Esophagus squamous epithelium (tissue), 5 donors: ENCODE measurements around the gene UNC5B. TPM values are rescaled to one million over a fixed set of nuclear protein-coding genes. Genes with fewer than 3 reads are reported as not detected.

Experiments
- DNase-seq: peaks from one replicate; lab custom pipeline; 2025; lab: John Stamatoyannopoulos, UW
- H3K27ac ChIP-seq, 4 donors: fragments of 200-600 bp; sonication (generic); one replicate each; pipeline ENCODE4 v1.5.1; 2016 to 2019; ENCODE audit warnings: mild to moderate bottlenecking in 1 of 4
- H3K27me3 ChIP-seq, 4 donors: fragments of 200-600 bp; sonication (generic); 1 replicate in 3 of 4; 2 replicates in 1 of 4; pipeline versions ENCODE4 v1.5.1 to v1.6.0; 2017 to 2021; ENCODE audit warnings: antibody characterized with exemption in 1 of 4
- H3K36me3 ChIP-seq, 3 donors: fragments of 200-600 bp; sonication (generic); one replicate each; pipeline ENCODE4 v1.5.1; 2016 to 2019
- H3K4me1 ChIP-seq, 3 donors: fragments of 200-600 bp; sonication (generic); one replicate each; pipeline ENCODE4 v1.5.1; 2017 to 2019
- H3K4me3 ChIP-seq, 4 donors: fragments of 200-600 bp; sonication (generic); 1 replicate in 3 of 4; 2 replicates in 1 of 4; pipeline ENCODE4 v1.5.1; 2016 to 2019; ENCODE audit warnings: mild to moderate bottlenecking in 2 of 4, moderate library complexity in 1 of 4
- H3K9me3 ChIP-seq, 3 donors: fragments of 200-600 bp; sonication (generic); one replicate each; pipeline ENCODE4 v1.5.1; 2016 to 2019
- POLR2A ChIP-seq, 4 donors: fragments of 450-650 bp; IDR thresholded peaks; one replicate each; pipeline ENCODE4 v1.6.1; 2017; ENCODE audit warnings: antibody characterized with exemption in 4 of 4, mild to moderate bottlenecking in 4 of 4, moderate library complexity in 3 of 4
- WGBS, 2 donors: methylation state at CpG; one replicate each; pipeline ENCODE4 v1.1.5; 2018; 5-methylcytosine and 5-hydroxymethylcytosine counted together
- intact Hi-C: fragments of 100-400 bp; cut with DNase I; formaldehyde crosslinking; loops from one replicate; pipeline ENCODE4 v1.15.0; 2022
- total RNA-seq, 4 donors: library from RNA; depleted of rRNA; stranded (reverse); fragments of >200 nt; gene quantifications; one replicate each; pipeline ENCODE4 v1.1.0, GENCODE V29; 2016
- TF ChIP-seq, protein P1 (sequence below), 6 experiments: fragments of 450-650 bp in 4 of 6; fragments of 200-600 bp in 2 of 6; sonication (generic) in 2 of 6; IDR thresholded peaks; one replicate each; pipeline ENCODE4 v1.5.1; 2016 to 2019; ENCODE audit warnings: antibody characterized with exemption in 6 of 6, mild to moderate bottlenecking in 4 of 6, moderate library complexity in 4 of 6
- donor health status: DM: yes; HTN: yes; CAD: no.

UNC5B gene
- total RNA-seq, 4 donors from 2014 or later = 18.9 to 48.1 (median 28.4) TPM

DNA sequence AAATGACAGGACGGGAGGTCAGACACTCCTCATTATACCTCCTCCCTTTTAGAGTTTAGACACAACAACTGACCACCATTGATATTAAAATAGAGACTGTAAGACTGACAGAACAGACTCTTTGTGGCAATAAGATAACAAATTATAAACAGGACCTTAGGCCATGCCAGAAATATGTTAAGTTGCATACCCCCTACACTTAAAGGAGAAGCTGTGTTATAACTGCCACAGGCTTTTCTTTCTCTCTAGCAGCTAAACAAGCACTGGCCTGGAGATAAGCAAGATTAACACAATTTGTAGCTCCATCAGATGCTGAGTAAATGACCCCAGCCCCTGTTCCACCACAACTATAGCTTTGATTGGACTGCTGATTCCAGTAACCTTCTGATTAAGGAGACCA is 10.5 kb upstream of the UNC5B start:
- peaks cover 0 to 24% (median 0%) of the 10 kb centered on the region in 4 donors for H3K27me3 ChIP-seq
- 61 to 71% methylated on average over 1 of the region's 1 CpG for WGBS, 2 donors
- intact Hi-C loops = no loop called here
- DNase-seq = no peak
- no peaks in the 10 kb centered on the region for H3K4me1 ChIP-seq
- TF ChIP-seq POLR2A (IDR thresholded peaks at IDR 0.05) = no peak
- TF ChIP-seq, protein P1, sequence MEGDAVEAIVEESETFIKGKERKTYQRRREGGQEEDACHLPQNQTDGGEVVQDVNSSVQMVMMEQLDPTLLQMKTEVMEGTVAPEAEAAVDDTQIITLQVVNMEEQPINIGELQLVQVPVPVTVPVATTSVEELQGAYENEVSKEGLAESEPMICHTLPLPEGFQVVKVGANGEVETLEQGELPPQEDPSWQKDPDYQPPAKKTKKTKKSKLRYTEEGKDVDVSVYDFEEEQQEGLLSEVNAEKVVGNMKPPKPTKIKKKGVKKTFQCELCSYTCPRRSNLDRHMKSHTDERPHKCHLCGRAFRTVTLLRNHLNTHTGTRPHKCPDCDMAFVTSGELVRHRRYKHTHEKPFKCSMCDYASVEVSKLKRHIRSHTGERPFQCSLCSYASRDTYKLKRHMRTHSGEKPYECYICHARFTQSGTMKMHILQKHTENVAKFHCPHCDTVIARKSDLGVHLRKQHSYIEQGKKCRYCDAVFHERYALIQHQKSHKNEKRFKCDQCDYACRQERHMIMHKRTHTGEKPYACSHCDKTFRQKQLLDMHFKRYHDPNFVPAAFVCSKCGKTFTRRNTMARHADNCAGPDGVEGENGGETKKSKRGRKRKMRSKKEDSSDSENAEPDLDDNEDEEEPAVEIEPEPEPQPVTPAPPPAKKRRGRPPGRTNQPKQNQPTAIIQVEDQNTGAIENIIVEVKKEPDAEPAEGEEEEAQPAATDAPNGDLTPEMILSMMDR (IDR thresholded peaks at IDR 0.05) = no peak
- H3K36me3 ChIP-seq = no peaks in the 10 kb centered on the region
- H3K9me3 ChIP-seq = peaks cover 0 to 24% (median 19%) of the 10 kb centered on the region in 3 donors
- H3K4me3 ChIP-seq = no peak overlapping the region
- H3K27ac ChIP-seq = no peak overlapping the region

GRCh38 chr10:71202314-71202713 is 10.1 kb upstream of the UNC5B start:
- H3K27ac ChIP-seq = no peak overlapping the region
- intact Hi-C loops = no loop called here
- no peak for TF ChIP-seq POLR2A (IDR thresholded peaks at IDR 0.05)
- TF ChIP-seq, protein P1 (IDR thresholded peaks at IDR 0.05) = no peak
- 92 to 100% methylated on average over 1 of the region's 1 CpG for WGBS, 2 donors
- no peaks in the 10 kb centered on the region for H3K36me3 ChIP-seq
- no peak overlapping the region for H3K4me3 ChIP-seq
- peaks cover 0 to 19% (median 17%) of the 10 kb centered on the region in 3 donors for H3K9me3 ChIP-seq
- DNase-seq = no peak
- no peaks in the 10 kb centered on the region for H3K4me1 ChIP-seq
- H3K27me3 ChIP-seq = peaks cover 0 to 29% (median 0%) of the 10 kb centered on the region in 4 donors

- no peaks in the 10 kb centered on the region for H3K36me3 ChIP-seq
- TF ChIP-seq, protein P1 (IDR thresholded peaks at IDR 0.05) = no peak
- H3K27ac ChIP-seq = no peak overlapping the region
- no peak for DNase-seq
- intact Hi-C loops = no loop called here
- H3K27me3 ChIP-seq = peaks cover 0 to 30% (median 0%) of the 10 kb centered on the region in 4 donors
- WGBS, 2 donors = 71 to 89% methylated on average over 1 of the region's 1 CpG
- peaks cover 0 to 11% (median 9%) of the 10 kb centered on the region in 3 donors for H3K9me3 ChIP-seq
- H3K4me1 ChIP-seq = no peaks in the 10 kb centered on the region
- H3K4me3 ChIP-seq = no peak overlapping the region
Observed at GRCh38 chr10:71203124-71203523, 9.2 kb upstream of the UNC5B start.

DNA sequence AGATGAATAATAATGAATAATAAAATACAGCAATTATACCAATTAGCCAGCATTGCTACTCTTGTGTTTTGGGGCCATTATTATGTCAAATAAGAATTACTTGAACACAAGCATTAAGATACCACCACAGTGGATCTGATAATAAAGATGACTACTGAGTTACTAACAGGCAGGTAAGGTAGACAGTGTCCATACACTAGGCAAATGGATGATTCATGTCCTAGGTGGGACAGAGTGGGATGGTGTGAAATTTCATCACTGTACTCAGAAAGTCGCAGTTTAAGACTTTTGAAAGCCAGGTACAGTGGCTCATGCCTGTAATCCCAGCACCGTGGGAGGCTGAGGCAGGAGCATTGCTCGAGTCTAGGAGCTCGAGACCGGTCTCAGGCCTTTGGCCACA is 8.7 kb upstream of the UNC5B start:
- Histone ChIP-seq H3K9me3 (peaks cover 0 to 5% (median 3%) of the 10 kb centered on the region in 3 donors), H3K4me3 (no peak overlapping the region), H3K36me3 (no peaks in the 10 kb centered on the region), H3K27ac (no peak overlapping the region), H3K4me1 (peaks cover 0 to 2% (median 0%) of the 10 kb centered on the region in 3 donors), H3K27me3 (peaks cover 0 to 30% (median 0%) of the 10 kb centered on the region in 4 donors)
- TF ChIP-seq POLR2A (IDR thresholded peaks at IDR 0.05) = no peak
- TF ChIP-seq, protein P1 (IDR thresholded peaks at IDR 0.05) = no peak
- intact Hi-C loops = no loop called here
- 85 to 88% methylated on average over 5 of the region's 5 CpGs for WGBS, 2 donors
- no peak for DNase-seq

GRCh38 chr10:71204746-71205145 is 7.6 kb upstream of the UNC5B start:
- H3K27ac ChIP-seq = no peak overlapping the region
- H3K36me3 ChIP-seq = no peaks in the 10 kb centered on the region
- TF ChIP-seq, protein P1 (IDR thresholded peaks at IDR 0.05) = no peak
- intact Hi-C loops = loop anchor here (5.0 kb wide), 1 partner anchor 277 kb away; no protein-coding TSS in a partner anchor
- WGBS, 2 donors = 22 to 23% methylated on average over 2 of the region's 2 CpGs
- H3K4me1 ChIP-seq = peaks cover 0 to 9% (median 3%) of the 10 kb centered on the region in 3 donors
- H3K9me3 ChIP-seq = no peaks in the 10 kb centered on the region
- no peak overlapping the region for H3K4me3 ChIP-seq
- peaks cover 0 to 36% (median 2%) of the 10 kb centered on the region in 4 donors for H3K27me3 ChIP-seq
- no peak for DNase-seq
